GM10266 (cell line): Measurements from ENCODE around the gene PTPRQ.

Source experiments
- DNase-seq: peaks from one replicate; pipeline ENCODE4 v3.0.0; 2012; ENCODE audit errors: extremely low spot score
- CTCF ChIP-seq: IDR thresholded peaks from 2 replicates; pipeline ENCODE4 v1.5.1; 2012; ENCODE audit warnings: mild to moderate bottlenecking, low read depth; ENCODE audit not compliant: control insufficient read depth, insufficient read depth; ENCODE audit errors: missing control alignments

PTPRQ gene

DNA sequence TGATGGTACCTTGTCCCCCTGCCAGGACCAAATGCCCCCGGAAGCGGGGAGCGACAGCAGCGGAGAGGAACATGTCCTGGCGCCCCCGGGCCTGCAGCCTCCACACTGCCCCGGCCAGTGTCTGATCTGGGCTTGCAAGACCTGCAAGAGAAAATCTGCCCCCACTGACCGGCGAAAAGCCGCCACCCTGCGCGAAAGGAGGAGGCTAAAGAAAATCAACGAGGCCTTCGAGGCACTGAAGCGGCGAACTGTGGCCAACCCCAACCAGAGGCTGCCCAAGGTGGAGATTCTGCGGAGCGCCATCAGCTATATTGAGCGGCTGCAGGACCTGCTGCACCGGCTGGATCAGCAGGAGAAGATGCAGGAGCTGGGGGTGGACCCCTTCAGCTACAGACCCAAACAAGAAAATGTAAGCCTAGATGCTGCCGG, 263.8 kb downstream of the PTPRQ start:
- no peak for DNase-seq
- TF ChIP-seq CTCF, result no peak

GRCh38 chr12:80708259-80708974, 264.4 kb downstream of the PTPRQ start:
- no peak for TF ChIP-seq CTCF

GRCh38 chr12:80708975-80709328, 264.9 kb downstream of the PTPRQ start:
- TF ChIP-seq CTCF, result no peak
- DNase-seq, result no peak

More at GRCh38 chr12:80708259-80708974, 264.4 kb downstream of the PTPRQ start:
- no peak for DNase-seq

DNA sequence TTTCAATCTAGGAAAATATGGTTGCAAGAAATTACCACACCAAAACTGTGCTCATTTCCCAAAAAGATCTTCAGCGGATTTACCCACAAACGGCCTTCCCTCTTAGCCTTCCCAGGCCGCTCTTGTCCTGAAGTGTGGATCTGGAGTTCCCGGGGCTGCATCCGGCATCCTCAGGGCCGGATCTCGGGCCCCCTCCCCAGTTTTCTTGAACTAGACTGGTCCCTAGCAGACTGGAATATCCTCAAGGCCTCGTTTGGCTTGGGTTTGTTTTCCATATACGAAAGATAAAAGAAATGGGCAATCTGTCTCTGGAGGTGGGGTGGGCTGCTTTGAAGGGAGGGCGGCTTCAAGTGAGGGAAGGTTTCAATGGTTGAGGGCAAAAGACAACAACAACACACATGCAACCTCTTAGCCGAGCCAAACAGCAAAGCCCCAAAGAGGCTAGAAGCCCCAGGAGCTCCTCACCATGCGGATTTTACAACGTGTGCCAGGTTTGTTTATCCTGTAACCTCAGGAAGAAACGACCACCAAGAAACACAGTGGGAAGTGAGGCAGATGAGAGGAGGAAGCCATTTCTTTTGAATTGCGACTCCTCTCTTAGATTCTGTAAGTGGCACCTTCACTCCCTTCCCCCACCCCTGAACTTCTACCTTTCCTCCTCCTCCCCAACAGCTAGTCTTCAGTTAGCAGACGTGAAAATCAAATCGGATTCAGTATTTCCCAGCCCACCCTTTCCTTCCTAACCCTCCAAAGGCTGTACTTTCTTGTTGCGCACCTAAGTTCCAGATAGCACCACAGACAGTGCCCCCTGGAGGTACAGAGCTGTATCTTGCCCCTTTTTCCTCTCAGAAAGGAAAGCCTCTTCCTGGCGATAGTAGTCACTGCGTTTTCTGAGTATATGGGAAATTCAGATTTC, 266.0 kb downstream of the PTPRQ start:
- peak; percentile 50 for TF ChIP-seq CTCF
- peak; percentile 50 for DNase-seq

DNA sequence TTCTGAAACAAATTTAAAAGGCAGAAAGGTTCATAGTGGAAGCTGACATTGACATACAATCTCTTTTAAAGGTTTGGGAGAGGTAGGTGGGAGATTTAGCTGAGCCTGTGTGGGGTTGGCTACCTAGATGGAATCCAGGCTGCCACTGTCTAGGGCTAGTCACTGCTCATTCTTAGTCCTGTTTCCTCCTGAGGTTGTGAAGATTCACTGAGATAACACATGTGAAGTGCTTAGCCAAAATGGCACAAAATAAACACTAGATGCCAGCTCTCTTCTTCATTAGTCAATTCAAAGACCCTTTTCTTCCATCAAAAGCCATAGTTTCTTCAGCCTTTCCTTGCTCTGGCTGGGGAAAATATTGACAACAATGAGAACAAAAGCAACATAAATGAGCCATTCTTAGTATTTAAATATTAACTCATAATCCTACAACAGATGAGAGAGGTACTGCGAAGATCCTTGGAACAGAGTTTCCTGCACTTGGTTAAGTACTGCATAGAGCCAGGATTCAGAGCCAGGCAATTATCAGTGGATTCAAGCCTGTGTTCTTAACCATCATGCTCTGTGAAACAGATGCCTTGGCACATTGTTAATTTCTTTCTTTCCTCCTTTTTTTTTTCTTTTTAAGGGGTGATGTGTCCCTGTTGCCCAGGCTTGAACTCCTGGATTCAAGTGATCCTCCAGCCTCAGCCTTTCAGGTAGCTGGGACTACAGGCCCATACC, 266.9 kb downstream of the PTPRQ start:
- no peak for DNase-seq
- no peak for TF ChIP-seq CTCF

- TF ChIP-seq CTCF, result no peak
Measured at GRCh38 chr12:80711866-80712265, 267.8 kb downstream of the PTPRQ start.

More at GRCh38 chr12:80711866-80712265, 267.8 kb downstream of the PTPRQ start:
- DNase-seq, result no peak
